GM20431 (cell line): ENCODE results near the gene OSBPL8.

Experiments
- in situ Hi-C: fragments of 300-500 bp; cut with MseI, MboI; formaldehyde crosslinking; loops from one replicate; pipeline ENCODE4 v1.15.0; 2020; ENCODE audit warnings: low sequenced_read_pairs; ENCODE audit not compliant: unreplicated experiment

OSBPL8 gene

DNA sequence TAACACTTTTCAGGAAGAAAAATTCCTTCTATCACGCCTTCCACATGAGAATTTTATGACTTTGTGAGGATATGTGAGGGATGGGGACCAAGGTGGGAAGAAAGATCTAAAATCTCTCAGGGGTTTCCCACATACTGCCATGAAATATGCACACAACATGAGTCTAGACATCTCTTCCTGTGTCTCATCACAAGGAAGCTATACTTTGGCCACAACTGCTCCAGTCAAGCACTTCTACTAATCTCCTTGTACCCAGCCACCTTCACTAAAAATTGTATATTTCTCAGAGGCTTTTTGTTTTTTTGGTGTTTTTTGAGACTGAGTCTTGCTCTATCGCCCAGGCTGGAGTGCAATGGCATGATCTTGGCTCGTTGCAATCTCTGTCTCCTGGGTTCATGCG lies 3.2 kb downstream of the OSBPL8 start:
- in situ Hi-C loops, result no loop called here

- in situ Hi-C loops, result no loop called here
Measured at GRCh38 chr12:76555797-76556196, 3.8 kb downstream of the OSBPL8 start.

DNA sequence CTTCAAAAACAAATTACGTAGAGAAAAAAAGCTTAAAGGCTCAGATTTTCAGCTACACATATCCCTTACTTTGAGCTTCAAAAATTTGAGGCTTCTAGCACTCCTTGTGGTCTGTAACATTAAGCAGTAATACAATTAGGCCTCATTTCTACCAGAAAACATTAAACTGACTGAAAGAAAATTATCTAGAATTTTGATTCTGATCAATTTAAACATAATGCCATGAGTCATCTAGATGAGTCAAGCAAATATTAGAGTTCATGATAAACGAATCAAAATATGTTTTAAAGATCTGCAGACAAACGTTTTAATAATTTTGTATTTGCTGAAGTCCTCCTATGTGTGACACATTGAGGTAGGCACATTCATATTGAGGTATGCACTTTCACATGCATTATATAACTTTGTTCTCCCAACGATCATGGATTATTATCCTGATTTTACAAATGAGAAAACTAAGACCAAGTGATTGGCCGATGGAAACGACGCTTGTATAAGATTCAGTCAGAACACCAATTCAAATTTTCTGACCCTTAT lies 4.3 kb downstream of the OSBPL8 start:
- in situ Hi-C loops, result no loop called here

GRCh38 chr12:76554405-76555230 lies 5.0 kb downstream of the OSBPL8 start:
- in situ Hi-C loops, result no loop called here

DNA sequence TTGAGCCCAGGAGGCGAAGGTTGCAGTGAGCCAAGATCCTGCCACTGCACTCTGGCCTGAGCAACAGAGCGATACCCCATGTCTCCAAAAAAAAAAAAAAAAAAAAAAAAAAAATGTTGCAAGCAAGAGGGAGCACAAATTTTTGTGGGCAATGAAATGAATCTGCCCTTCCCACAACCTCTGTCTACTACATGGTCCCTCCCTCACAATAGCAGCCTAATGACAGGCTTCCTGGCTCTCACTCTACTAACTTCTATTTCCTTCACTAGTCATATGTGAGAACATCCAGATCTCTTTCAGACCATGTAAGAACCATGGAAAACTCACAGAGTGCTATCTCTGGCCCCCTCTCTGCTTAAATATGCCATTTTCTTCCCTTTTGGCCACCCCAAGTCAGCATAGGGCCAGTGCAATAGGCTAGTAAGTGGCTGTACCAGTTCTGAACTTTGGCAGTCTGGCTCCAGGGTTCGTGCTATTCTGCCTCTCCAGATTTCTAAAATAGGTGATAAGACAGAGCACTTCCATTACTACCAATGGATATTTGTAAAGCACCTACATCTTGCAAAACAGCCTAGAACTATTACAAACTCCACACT lies 7.1 kb downstream of the OSBPL8 start:
- in situ Hi-C loops, result no loop called here

GRCh38 chr12:76551482-76551888 lies 8.1 kb downstream of the OSBPL8 start:
- in situ Hi-C loops, result no loop called here

- in situ Hi-C loops, result no loop called here
Measured at GRCh38 chr12:76549131-76549530, 10.4 kb downstream of the OSBPL8 start.

- in situ Hi-C loops, result no loop called here
Measured at GRCh38 chr12:76548222-76548837, 11.2 kb downstream of the OSBPL8 start.

DNA sequence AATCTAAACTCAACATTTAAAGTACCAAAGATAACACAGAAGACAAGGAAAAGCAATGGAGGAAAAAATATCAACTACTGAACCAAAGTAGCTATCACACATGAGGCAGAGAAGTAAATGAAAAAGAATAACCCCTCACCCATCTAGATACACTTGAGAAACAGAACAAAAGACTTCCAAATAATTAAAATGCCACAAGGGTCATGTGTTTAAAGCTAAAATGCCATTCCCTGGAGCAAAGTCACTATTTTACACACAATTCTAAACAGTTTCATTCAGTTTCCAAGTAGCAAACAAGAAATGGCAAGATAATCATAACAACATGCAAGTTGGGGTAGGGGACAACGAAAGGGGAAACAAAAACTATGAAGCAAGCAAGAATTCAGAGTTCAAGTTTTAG lies 12.0 kb downstream of the OSBPL8 start:
- in situ Hi-C loops, result no loop called here

DNA sequence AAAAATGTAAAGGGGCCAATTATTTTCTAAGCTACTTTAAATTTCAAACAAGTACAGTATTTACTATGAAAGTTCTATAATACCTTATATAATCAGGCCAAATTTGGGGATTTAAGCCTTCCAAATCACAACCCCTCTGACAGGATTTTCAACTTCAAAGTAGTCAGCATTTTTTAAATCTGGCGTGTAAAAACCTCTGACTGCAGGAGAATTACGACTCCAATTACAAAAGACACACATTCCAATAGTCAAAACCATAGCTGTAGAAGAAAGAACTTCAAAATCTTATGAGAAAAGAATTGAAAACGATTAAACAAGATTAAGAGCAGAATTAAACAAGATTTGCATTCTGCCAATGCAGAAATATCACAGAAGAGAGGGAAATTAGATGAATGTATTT lies 12.7 kb downstream of the OSBPL8 start:
- in situ Hi-C loops, result no loop called here

DNA sequence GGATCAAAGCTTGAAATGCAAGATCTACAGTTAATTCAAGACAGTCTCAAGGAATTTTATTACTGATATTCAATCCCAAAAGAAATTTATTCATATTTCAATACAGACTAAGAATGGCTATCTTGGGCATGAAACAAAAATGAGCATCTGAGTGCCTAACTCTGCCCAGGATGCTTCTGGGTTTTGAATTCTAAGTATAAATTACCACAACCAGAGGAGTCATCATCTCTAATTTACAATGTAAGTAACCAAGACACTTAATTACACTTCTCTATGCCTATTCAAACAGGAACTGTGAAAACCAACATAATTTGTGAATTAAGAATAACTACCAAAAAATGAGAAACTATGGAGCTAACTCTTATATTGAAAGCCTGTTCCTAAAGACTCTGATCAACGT lies 14.1 kb downstream of the OSBPL8 start:
- in situ Hi-C loops, result no loop called here

DNA sequence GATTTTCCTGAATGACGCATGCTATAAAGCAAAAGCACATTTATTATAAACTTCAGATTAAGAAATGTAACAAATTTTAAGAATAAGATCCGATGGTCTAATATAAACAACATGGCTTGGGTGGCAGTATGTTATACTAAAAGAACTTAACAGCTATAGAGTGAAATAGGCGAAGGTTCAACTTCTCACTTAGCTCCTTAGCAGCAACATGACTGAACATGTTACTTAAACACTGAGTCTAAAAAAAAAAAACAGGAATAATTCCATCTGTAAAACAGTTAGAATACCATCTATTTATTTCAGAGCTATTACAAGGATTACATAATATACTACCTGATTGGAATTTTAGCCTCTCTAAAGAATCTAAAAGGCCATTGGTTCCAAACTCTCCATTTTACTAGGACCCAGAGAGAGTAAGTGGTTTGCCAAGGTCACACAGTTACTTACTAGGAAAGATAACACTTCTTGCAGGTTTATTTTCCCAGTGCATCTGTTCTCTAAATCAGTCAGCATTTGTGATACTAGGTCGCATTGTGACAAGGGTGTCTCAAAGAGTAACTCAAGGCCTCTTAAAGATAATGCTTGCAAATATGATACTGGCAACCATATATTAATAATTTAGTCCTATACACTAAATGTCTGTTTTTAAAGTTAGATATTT lies 14.8 kb downstream of the OSBPL8 start:
- in situ Hi-C loops, result no loop called here

GRCh38 chr12:76543813-76544347 lies 15.7 kb downstream of the OSBPL8 start:
- in situ Hi-C loops, result no loop called here

GRCh38 chr12:76542908-76543307 lies 16.7 kb downstream of the OSBPL8 start:
- in situ Hi-C loops, result no loop called here

- in situ Hi-C loops, result no loop called here
Measured at GRCh38 chr12:76539727-76540126, 19.8 kb downstream of the OSBPL8 start.

- in situ Hi-C loops, result no loop called here
Measured at GRCh38 chr12:76537923-76538322, 21.6 kb downstream of the OSBPL8 start.

DNA sequence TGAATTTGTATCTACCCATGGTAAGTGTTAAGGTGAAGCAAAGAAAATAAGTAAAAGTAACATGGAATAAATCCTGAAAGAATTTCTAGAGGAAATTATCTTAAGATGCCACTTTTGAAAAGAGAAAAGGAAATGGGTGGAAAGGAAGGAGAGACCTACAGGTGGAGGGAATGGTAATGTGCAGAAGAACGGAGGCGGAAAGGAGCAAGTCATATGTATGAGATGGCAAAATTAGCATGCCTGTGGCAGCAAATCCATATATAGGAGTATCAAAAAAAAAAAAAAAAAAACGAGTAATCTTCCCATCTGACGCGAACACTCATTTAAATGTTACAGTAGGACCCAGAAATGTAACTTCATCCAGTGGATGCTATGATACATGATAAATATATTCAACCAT lies 23.0 kb downstream of the OSBPL8 start:
- in situ Hi-C loops, result no loop called here

GRCh38 chr12:76535170-76535569 lies 24.4 kb downstream of the OSBPL8 start:
- in situ Hi-C loops, result no loop called here

- in situ Hi-C loops, result no loop called here
Measured at GRCh38 chr12:76533331-76533730, 26.2 kb downstream of the OSBPL8 start.

DNA sequence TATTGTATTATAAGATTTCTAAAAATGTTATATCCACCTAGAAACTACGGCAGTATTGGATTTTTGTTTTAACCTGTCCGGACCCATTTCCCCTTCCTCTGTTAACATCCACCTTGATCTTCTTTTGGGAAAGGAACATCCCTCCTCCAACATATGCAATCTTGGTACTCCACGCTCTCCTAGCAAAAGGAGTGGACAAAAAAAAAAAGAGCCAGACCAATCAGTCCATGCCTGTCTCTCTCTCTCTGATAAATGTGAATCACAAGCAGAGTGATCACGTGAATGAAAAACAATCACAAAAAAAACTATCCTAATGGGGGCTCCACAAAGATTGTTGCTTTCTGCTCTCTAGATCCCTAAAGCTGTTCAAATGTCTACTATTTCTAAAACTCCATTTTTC lies 27.1 kb downstream of the OSBPL8 start:
- in situ Hi-C loops, result no loop called here
